ENCODE results near the gene POC1A. TPM values are rescaled to one million over a fixed set of nuclear protein-coding genes. Genes with fewer than 3 reads are reported as not detected.

The POC1A gene
- total and polyA plus RNA-seq, 2 experiments from 2014 or later = 19.1 to 26.7 TPM

- no peak for TF ChIP-seq CREB1 (CRISPR knock-in tag; IDR thresholded peaks at IDR 0.05; ENCODE audit: low read depth)
- no peak for TF ChIP-seq ZNF331 (CRISPR knock-in tag; IDR thresholded peaks at IDR 0.05; ENCODE audit: low read depth)
- TF ChIP-seq ZNF462 (CRISPR knock-in tag; IDR thresholded peaks at IDR 0.05) = no peak
- TF ChIP-seq CTCF (conservative IDR thresholded peaks at IDR 0.05; ENCODE audit: low read depth in 2 of 2) = no peak
- no peak for TF ChIP-seq REST (IDR thresholded peaks at IDR 0.05; ENCODE audit: unreplicated experiment)
- no peak for TF ChIP-seq ZNF114 (CRISPR knock-in tag; IDR thresholded peaks at IDR 0.05)
- TF ChIP-seq NANOG (IDR thresholded peaks at IDR 0.05; ENCODE audit: borderline replicate concordance) = no peak
- TF ChIP-seq STAT1 (IDR thresholded peaks at IDR 0.05; ENCODE audit: unreplicated experiment) = no peak
- no peak for TF ChIP-seq ETS1 (IDR thresholded peaks at IDR 0.05)
- Histone ChIP-seq H3K4me1 (ENCODE audit: insufficient read depth) (peaks cover 5% of the 10 kb centered on the region; the same call in 1 of the 2 replicates), H3K4me3 (no peak overlapping the region), H3K27ac (ENCODE audit: low read depth) (no peak overlapping the region), H2AFZ (no peak overlapping the region), H3K79me2 (replicated peaks; ENCODE audit: insufficient read depth) (no peaks in the 10 kb centered on the region), H3K27me3 (ENCODE audit: insufficient read depth) (0 out of 2 replicates have a peak, but pooled peaks cover 8% of the 10 kb centered on the region), H3K9me2 (ENCODE audit: insufficient read depth) (no peaks in the 10 kb centered on the region), H3K36me3 (ENCODE audit: insufficient read depth) (no peaks in the 10 kb centered on the region), H4K20me1 (replicated peaks; ENCODE audit: insufficient read depth) (no peaks in the 10 kb centered on the region), H3F3A (replicated peaks; ENCODE audit: low read depth) (0 out of 2 replicates have a peak, but pooled peaks cover 5% of the 10 kb centered on the region), H3K4me2 (no peak overlapping the region)
- H3K9me3 Mint-ChIP-seq = no peaks in the 10 kb centered on the region
- H3K27me3 Mint-ChIP-seq (ENCODE audit: insufficient read depth, low read depth, poor library complexity) = peaks cover 13% of the 10 kb centered on the region
- DNase-seq (ENCODE audit: low spot score) = no peak
- peaks cover 2% of the 10 kb centered on the region; the same call in 1 of the 3 replicates for H3K4me1 Mint-ChIP-seq
- ATAC-seq = no peak
- no peaks in the 10 kb centered on the region for H3K36me3 Mint-ChIP-seq (ENCODE audit: low read depth)
- no peak overlapping the region for H3K27ac Mint-ChIP-seq
- H3K4me3 Mint-ChIP-seq = no peak overlapping the region
These were observed 91.7 kb downstream of the POC1A start for GRCh38 chr3:52062505-52062904.

Data from GM23338 (cell line).